Transverse colon (tissue), 4 donors: Measurements from ENCODE around the gene MTNR1B. TPM values are rescaled to one million over a fixed set of nuclear protein-coding genes. Genes with fewer than 3 reads are reported as not detected.

ENCODE experiments used
- DNase-seq: peaks from one replicate; pipeline ENCODE4 v3.0.0-alpha.2; 2019
- H3K27ac ChIP-seq, 4 donors: fragments of 200-600 bp; sonication (generic); 2 replicates each; pipeline ENCODE4 v1.5.1; 2016 to 2018; ENCODE audit warnings: inconsistent platforms in 4 of 4
- H3K27me3 ChIP-seq: fragments of 200-600 bp; sonication (generic); 2 replicates; pipeline ENCODE4 v1.5.1; 2017; ENCODE audit warnings: inconsistent platforms
- H3K36me3 ChIP-seq, 4 donors: fragments of 200-600 bp; sonication (generic); 2 replicates each; pipeline ENCODE4 v1.5.1; 2017 to 2019; ENCODE audit warnings: inconsistent platforms in 4 of 4
- H3K4me1 ChIP-seq, 4 donors: fragments of 200-600 bp; sonication (generic); 2 replicates each; pipeline ENCODE4 v1.5.1; 2017 to 2020; ENCODE audit warnings: inconsistent platforms in 4 of 4
- H3K4me3 ChIP-seq, 4 donors: fragments of 200-600 bp; sonication (generic); 1 replicate in 1 of 4; 2 replicates in 3 of 4; pipeline versions ENCODE4 v1.5.1 to v1.6.1; 2017 to 2019; ENCODE audit warnings: inconsistent platforms in 4 of 4
- H3K9me3 ChIP-seq, 2 donors: fragments of 200-600 bp; sonication (generic); 2 replicates each; pipeline ENCODE4 v1.5.1; 2017 to 2019; ENCODE audit warnings: inconsistent platforms in 2 of 2
- EP300 ChIP-seq: sonication (generic); formaldehyde crosslinking; IDR thresholded peaks from one replicate; pipeline ENCODE4 v1.6.1; 2017; ENCODE audit warnings: antibody characterized with exemption, low read depth
- POLR2A ChIP-seq: fragments of 450-650 bp; IDR thresholded peaks from one replicate; pipeline ENCODE4 v1.6.1; 2016; ENCODE audit warnings: antibody characterized with exemption, mild to moderate bottlenecking, moderate library complexity
- POLR2AphosphoS5 ChIP-seq, 3 donors: sonication (generic); formaldehyde crosslinking; IDR thresholded peaks; one replicate each; pipeline ENCODE4 v1.6.1; 2016; ENCODE audit warnings: antibody characterized with exemption in 3 of 3
- WGBS, 2 donors: methylation state at CpG; one replicate each; pipeline ENCODE4 v1.1.5; 2018; ENCODE audit warnings: low coverage in 1 of 2; 5-methylcytosine and 5-hydroxymethylcytosine counted together
- in situ Hi-C, 4 donors: fragments of 200-750 bp; cut with MboI; loops; one replicate each; pipeline versions ENCODE4 v1.15.0 to v1.15.1; 2017; ENCODE audit warnings: low sequenced_read_pairs in 3 of 4, low pct_ligation_motif_present in 1 of 4, low pct_unique_long_range_greater_than_20kb in 1 of 4
- intact Hi-C: fragments of 100-400 bp; cut with DNase I; formaldehyde crosslinking; loops from one replicate; pipeline ENCODE4 v1.15.1; 2023; ENCODE audit warnings: low total_unique reads
- total RNA-seq, 4 donors: library from RNA; depleted of rRNA; stranded (reverse); fragments of >200 nt; gene quantifications; one replicate each; pipeline ENCODE4 v1.1.0, GENCODE V29; 2016
- TF ChIP-seq, protein P1 (sequence below), 5 experiments: fragments of 200-600 bp in 3 of 5; fragments of 450-650 bp in 2 of 5; sonication (generic) in 3 of 5; IDR thresholded peaks; 1 replicate in 2 of 5; 2 replicates in 3 of 5; pipeline ENCODE4 v1.5.1; 2016 to 2017; ENCODE audit warnings: antibody characterized with exemption in 5 of 5, inconsistent platforms in 3 of 5, mild to moderate bottlenecking in 2 of 5, moderate library complexity in 1 of 5

MTNR1B gene
- total RNA-seq, 4 donors from 2014 or later, result not detected

DNA sequence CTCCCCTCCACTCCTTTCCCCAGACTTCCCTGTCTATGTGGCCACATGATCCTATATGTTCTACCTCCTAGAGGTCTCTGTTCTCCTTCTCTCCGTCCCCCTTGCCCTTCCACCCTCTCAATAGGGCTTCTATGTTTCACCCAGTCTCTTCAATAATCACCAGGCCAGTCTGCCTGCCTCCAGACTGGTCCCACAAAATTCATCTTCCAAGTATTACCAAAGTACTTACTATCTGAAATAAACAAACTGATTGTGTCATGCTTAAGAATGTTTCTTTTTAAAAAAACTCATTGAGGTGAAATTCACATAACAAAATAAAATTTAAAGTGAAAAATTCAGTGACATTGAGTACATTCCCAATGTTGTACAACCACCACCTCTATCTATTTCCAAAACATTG lies 44.2 kb downstream of the MTNR1B start:
- Histone ChIP-seq H3K4me3 (no peak overlapping the region), H3K4me1 (no peaks in the 10 kb centered on the region), H3K27me3 (no peaks in the 10 kb centered on the region), H3K36me3 (no peaks in the 10 kb centered on the region), H3K9me3 (no peaks in the 10 kb centered on the region), H3K27ac (no peak overlapping the region)
- in situ Hi-C loops, result no loop called here
- intact Hi-C loops, result no loop called here
- WGBS, 2 donors, result 25 to 62% methylated on average over 1 of the region's 1 CpG
- no peak for DNase-seq
- no peak for TF ChIP-seq POLR2A
- no peak for TF ChIP-seq POLR2AphosphoS5 (IDR thresholded peaks at IDR 0.05)
- no peak for TF ChIP-seq EP300
- TF ChIP-seq, protein P1, sequence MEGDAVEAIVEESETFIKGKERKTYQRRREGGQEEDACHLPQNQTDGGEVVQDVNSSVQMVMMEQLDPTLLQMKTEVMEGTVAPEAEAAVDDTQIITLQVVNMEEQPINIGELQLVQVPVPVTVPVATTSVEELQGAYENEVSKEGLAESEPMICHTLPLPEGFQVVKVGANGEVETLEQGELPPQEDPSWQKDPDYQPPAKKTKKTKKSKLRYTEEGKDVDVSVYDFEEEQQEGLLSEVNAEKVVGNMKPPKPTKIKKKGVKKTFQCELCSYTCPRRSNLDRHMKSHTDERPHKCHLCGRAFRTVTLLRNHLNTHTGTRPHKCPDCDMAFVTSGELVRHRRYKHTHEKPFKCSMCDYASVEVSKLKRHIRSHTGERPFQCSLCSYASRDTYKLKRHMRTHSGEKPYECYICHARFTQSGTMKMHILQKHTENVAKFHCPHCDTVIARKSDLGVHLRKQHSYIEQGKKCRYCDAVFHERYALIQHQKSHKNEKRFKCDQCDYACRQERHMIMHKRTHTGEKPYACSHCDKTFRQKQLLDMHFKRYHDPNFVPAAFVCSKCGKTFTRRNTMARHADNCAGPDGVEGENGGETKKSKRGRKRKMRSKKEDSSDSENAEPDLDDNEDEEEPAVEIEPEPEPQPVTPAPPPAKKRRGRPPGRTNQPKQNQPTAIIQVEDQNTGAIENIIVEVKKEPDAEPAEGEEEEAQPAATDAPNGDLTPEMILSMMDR (IDR thresholded peaks at IDR 0.05), result no peak

DNA sequence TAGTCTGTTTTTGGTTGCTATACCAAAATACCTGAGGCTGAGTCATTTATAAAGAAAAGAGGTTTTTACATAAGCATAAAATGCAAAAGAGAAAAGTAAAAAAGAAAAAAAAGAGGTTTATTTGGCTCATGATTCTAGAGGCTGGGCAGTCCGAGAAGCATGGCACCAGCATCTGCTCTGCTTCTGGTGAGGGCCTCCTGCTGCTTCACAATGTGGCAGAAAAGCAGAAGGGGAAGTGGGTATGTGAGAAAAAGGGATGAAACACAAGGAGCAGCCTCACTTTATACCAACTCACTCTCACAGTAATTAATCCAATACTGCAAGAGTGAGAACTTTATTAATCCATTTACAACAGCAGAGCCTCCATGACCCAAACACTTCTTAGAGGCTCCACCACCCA lies 47.1 kb downstream of the MTNR1B start:
- H3K27me3 ChIP-seq, result no peaks in the 10 kb centered on the region
- no peaks in the 10 kb centered on the region for H3K4me1 ChIP-seq
- no peak overlapping the region for H3K27ac ChIP-seq
- TF ChIP-seq, protein P1 (IDR thresholded peaks at IDR 0.05), result no peak
- no peaks in the 10 kb centered on the region for H3K36me3 ChIP-seq
- no peaks in the 10 kb centered on the region for H3K9me3 ChIP-seq
- no peak overlapping the region for H3K4me3 ChIP-seq
- no peak for DNase-seq
- intact Hi-C loops (no loop called here), in situ Hi-C loops (no loop called here)
- 82 to 100% methylated on average over 1 of the region's 1 CpG for WGBS, 2 donors

DNA sequence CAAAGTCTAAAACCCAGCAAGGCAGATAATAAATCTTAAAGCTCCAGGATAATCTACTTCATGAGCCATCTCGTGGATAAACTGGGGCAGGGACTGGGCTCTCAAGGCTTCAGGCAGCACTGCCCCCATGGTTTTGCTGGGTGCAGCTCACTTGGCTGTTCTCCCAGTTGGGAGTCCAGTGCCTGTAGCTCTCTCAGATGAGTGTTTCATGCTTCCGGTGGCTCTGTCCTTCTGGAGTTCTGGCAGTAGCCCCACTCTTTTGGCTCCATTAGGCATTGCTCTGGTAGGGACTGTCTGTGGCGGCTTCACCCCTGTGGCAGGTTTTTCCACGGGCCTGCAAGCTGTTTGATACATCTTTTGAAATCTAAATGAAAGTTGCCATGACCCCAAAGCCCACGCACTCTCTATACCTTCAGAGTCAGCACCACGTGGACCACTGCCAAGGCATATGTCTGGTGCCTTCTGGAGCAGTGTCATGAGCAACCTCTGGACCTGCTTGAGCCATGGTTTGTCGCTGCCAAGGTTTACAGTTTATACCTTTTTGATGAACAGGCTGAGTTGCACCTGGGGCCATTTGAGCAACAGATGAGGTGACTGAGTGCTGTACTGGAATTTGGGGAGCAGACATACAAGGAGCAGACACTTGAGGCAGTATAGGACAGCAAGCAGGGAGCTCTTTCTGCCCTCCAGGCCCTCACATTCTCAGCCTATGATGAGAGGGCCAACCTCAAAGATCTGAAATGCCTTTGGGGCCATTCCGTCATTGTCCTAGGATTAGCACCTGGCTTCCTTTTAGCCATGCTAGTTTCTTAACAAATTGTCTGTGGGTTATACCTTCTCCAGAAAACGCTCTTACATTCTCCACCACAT lies 48.6 kb downstream of the MTNR1B start:
- no peaks in the 10 kb centered on the region for H3K4me1 ChIP-seq
- no peak overlapping the region for H3K27ac ChIP-seq
- whole genome bisulfite sequencing, 2 donors, result 71 to 81% methylated on average over 3 to 9 of the region's 9 CpGs
- in situ Hi-C loops (no loop called here), intact Hi-C loops (no loop called here)
- no peak for DNase-seq
- H3K9me3 ChIP-seq, result no peaks in the 10 kb centered on the region
- H3K4me3 ChIP-seq, result no peak overlapping the region
- H3K36me3 ChIP-seq, result no peaks in the 10 kb centered on the region
- no peak for TF ChIP-seq POLR2AphosphoS5 (IDR thresholded peaks at IDR 0.05)
- no peak for TF ChIP-seq POLR2A
- no peak for TF ChIP-seq EP300
- TF ChIP-seq, protein P1 (IDR thresholded peaks at IDR 0.05), result no peak
- no peaks in the 10 kb centered on the region for H3K27me3 ChIP-seq

DNA sequence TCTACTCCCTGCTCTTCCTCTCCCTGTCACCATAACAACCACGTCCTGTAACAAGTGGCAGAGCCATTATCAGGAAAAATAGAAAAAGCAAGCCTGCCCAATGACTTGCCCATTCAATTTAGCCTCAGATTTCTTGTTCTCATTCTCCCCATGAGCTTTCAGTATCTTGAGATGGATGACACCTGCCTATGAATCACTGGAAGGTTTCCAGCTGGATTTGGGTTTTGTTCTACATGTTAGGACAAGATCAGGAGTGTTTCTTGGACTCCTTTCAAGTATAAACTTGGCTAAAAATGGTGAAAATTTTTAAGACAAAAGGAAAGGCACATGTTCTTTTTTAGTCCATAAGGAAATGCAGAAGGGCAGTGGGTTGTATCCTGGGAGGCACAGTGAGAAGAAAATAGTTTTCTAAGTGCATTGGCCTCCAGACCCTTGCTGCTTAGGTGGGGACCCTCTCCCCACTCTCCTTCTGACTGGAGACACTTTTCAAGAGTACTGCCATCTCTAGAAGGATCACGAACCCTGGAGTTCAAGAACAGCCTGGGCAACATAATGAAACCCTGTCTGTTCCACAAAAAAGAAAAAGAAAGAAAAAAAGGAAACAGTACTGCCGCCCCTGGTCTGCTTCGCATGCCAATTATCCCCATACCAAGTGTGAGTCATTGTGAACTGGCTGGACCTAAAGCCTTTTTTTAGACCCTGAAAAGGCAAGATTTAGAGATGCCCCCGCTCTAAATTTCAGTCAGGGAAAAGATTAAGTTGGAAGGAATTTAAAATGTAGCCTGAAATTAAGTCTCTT lies 51.0 kb downstream of the MTNR1B start:
- intact Hi-C loops (no loop called here), in situ Hi-C loops (no loop called here)
- no peaks in the 10 kb centered on the region for H3K27me3 ChIP-seq
- H3K4me3 ChIP-seq, result no peak overlapping the region
- no peak for TF ChIP-seq POLR2AphosphoS5 (IDR thresholded peaks at IDR 0.05)
- TF ChIP-seq, protein P1 (IDR thresholded peaks at IDR 0.05), result no peak
- TF ChIP-seq POLR2A, result no peak
- TF ChIP-seq EP300, result no peak
- no peak for DNase-seq
- 43 to 67% methylated on average over 3 to 5 of the region's 5 CpGs for WGBS, 2 donors
- no peak overlapping the region for H3K27ac ChIP-seq
- no peaks in the 10 kb centered on the region for H3K4me1 ChIP-seq
- H3K36me3 ChIP-seq, result no peaks in the 10 kb centered on the region
- H3K9me3 ChIP-seq, result no peaks in the 10 kb centered on the region
